PC-3 (cell line): ENCODE data around the gene MRRF. TPM values are rescaled to one million over a fixed set of nuclear protein-coding genes. Genes with fewer than 3 reads are reported as not detected.

ENCODE experiments used
- ATAC-seq: fragments of 200-7000 bp; cut with Tn5 transposase; 2 replicates; pipeline ENCODE4 v1.9.1; 2020; ENCODE audit warnings: mild to moderate bottlenecking, moderate library complexity
- BruUV-seq: library from RNA; stranded (reverse); fragments of 400-500 nt; replicated peaks from 2 replicates; lab custom pipeline; 2021; lab: Mats Ljungman, UMichigan
- CTCF ChIA-PET: fragments of 300-600 bp; sonication (Branson Sonifier 250); formaldehyde crosslinking; loops from one replicate; lab custom pipeline; 2022; ENCODE audit warnings: antibody characterized with exemption; lab: Charles Lee
- POLR2A ChIA-PET: fragments of 300-600 bp; sonication (Branson Sonifier 250); formaldehyde crosslinking; loops from one replicate; lab custom pipeline; 2022; ENCODE audit warnings: antibody characterized with exemption; ENCODE audit not compliant: unreplicated experiment; lab: Charles Lee
- DNase-seq: peaks from one replicate; pipeline ENCODE4 v3.0.0-alpha.2; 2015
- H2AFZ ChIP-seq: fragments of 300-600 bp; sonication (generic); 2 replicates; pipeline ENCODE4 v1.6.0; 2016; ENCODE audit warnings: antibody characterized with exemption, low read length
- H3F3A ChIP-seq: fragments of 300-600 bp; sonication (generic); one replicate; pipeline ENCODE4 v1.6.0; 2017; ENCODE audit warnings: antibody characterized with exemption, low read length, control low read depth, mild to moderate bottlenecking; ENCODE audit not compliant: unreplicated experiment
- H3K27ac ChIP-seq: fragments of 300-600 bp; sonication (generic); 2 replicates; pipeline ENCODE4 v1.5.1; 2016; ENCODE audit warnings: mild to moderate bottlenecking, low read length
- H3K27me3 ChIP-seq: fragments of 300-600 bp; sonication (generic); 2 replicates; pipeline ENCODE4 v1.6.1; 2016; ENCODE audit warnings: low read length, mixed read lengths
- H3K36me3 ChIP-seq: fragments of 300-600 bp; sonication (generic); 2 replicates; pipeline ENCODE4 v1.6.1; 2016; ENCODE audit warnings: low read depth, mixed run types, low read length, mixed read lengths
- H3K4me1 ChIP-seq: fragments of 300-600 bp; sonication (generic); 2 replicates; pipeline ENCODE4 v1.5.1; 2016; ENCODE audit warnings: low read length; ENCODE audit not compliant: insufficient read depth
- H3K4me2 ChIP-seq: fragments of 300-600 bp; sonication (generic); 2 replicates; pipeline ENCODE4 v1.6.0; 2016; ENCODE audit warnings: low read length
- H3K4me3 ChIP-seq: fragments of 300-600 bp; sonication (generic); 2 replicates; pipeline ENCODE4 v1.5.1; 2016; ENCODE audit warnings: mild to moderate bottlenecking, low read length, mixed read lengths
- H3K79me2 ChIP-seq: fragments of 300-600 bp; sonication (generic); 2 replicates; pipeline ENCODE4 v1.6.1; 2017; ENCODE audit warnings: low read length, mixed read lengths
- H3K9ac ChIP-seq: fragments of 300-600 bp; sonication (generic); 2 replicates; pipeline ENCODE4 v1.6.0; 2016; ENCODE audit warnings: mild to moderate bottlenecking, low read length
- H3K9me2 ChIP-seq: fragments of 300-600 bp; sonication (generic); replicated peaks from 2 replicates; pipeline ENCODE4 v1.6.1; 2016; ENCODE audit warnings: mixed run types, low read length, mixed read lengths
- H3K9me3 ChIP-seq: fragments of 300-600 bp; sonication (generic); 2 replicates; pipeline ENCODE4 v1.6.1; 2016; ENCODE audit warnings: low read length, mixed read lengths
- H4K20me1 ChIP-seq: fragments of 300-600 bp; sonication (generic); 2 replicates; pipeline ENCODE4 v1.6.1; 2016; ENCODE audit warnings: low read length, mixed read lengths
- EZH2 ChIP-seq: fragments of 300-600 bp; sonication (generic); IDR thresholded peaks from one replicate; pipeline ENCODE4 v1.6.1; 2017; ENCODE audit warnings: antibody characterized with exemption, mild to moderate bottlenecking, low read length; ENCODE audit not compliant: unreplicated experiment
- EZH2phosphoT487 ChIP-seq: fragments of 300-600 bp; sonication (generic); IDR thresholded peaks from 2 replicates; pipeline ENCODE4 v1.6.1; 2018; ENCODE audit warnings: mild to moderate bottlenecking, antibody characterized with exemption, low read length, borderline replicate concordance
- intact Hi-C: fragments of 100-400 bp; cut with micrococcal nuclease; formaldehyde crosslinking; loops from 2 replicates; pipeline ENCODE4 v1.9.0; 2023
- total RNA-seq: library from RNA; depleted of rRNA; stranded (reverse); fragments of >200 nt; gene quantifications from 2 replicates; pipeline ENCODE4 v1.2.3, GENCODE V29; 2014
- TF ChIP-seq, protein P1 (sequence below): fragments of 300-600 bp; sonication (generic); conservative IDR thresholded peaks from 2 replicates; pipeline ENCODE4 v1.5.1; 2017; ENCODE audit warnings: antibody characterized with exemption, low read depth, mild to moderate bottlenecking, low read length

The MRRF gene
- total RNA-seq, 1 experiment from 2014 or later: 30.2 TPM

DNA sequence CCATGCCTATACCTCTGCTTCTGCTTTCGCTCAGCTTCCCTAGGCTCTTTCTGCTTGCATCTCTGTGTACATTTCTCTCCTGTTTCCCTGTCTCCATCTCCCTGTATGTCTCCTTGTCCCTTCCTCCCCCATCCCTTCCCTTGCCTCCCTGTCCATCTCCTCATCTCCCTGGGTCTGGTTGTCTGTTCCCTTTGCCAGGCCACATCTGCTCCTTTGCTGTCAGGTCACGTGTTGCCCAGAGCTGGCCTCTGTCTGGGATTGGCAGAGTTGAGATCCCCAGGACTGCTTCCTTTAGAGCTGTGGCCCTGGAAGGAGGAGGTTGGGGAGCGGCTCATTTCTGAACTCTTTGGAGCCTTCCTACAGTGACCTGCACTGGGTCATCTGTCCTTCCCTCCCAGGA lies 74.3 kb downstream of the MRRF start:
- H3K4me3 ChIP-seq: no peak overlapping the region
- H3K79me2 ChIP-seq: no peaks in the 10 kb centered on the region
- intact Hi-C loops: no loop called here
- no peak overlapping the region for H3K9ac ChIP-seq
- H3F3A ChIP-seq: no peaks in the 10 kb centered on the region
- TF ChIP-seq, protein P1, sequence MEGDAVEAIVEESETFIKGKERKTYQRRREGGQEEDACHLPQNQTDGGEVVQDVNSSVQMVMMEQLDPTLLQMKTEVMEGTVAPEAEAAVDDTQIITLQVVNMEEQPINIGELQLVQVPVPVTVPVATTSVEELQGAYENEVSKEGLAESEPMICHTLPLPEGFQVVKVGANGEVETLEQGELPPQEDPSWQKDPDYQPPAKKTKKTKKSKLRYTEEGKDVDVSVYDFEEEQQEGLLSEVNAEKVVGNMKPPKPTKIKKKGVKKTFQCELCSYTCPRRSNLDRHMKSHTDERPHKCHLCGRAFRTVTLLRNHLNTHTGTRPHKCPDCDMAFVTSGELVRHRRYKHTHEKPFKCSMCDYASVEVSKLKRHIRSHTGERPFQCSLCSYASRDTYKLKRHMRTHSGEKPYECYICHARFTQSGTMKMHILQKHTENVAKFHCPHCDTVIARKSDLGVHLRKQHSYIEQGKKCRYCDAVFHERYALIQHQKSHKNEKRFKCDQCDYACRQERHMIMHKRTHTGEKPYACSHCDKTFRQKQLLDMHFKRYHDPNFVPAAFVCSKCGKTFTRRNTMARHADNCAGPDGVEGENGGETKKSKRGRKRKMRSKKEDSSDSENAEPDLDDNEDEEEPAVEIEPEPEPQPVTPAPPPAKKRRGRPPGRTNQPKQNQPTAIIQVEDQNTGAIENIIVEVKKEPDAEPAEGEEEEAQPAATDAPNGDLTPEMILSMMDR: no peak
- no peak for TF ChIP-seq EZH2
- TF ChIP-seq EZH2phosphoT487: no peak
- H2AFZ ChIP-seq: no peak overlapping the region
- H3K36me3 ChIP-seq: no peaks in the 10 kb centered on the region
- H3K4me1 ChIP-seq: no peaks in the 10 kb centered on the region
- no peak overlapping the region for H3K27ac ChIP-seq
- no peaks in the 10 kb centered on the region for H4K20me1 ChIP-seq
- DNase-seq (no peak), ATAC-seq (no peak)
- no peaks in the 10 kb centered on the region for H3K9me2 ChIP-seq
- no TSS peak for BruUV-seq
- no peaks in the 10 kb centered on the region for H3K9me3 ChIP-seq
- no peak overlapping the region for H3K4me2 ChIP-seq
- CTCF ChIA-PET: no interaction called here
- no peaks in the 10 kb centered on the region for H3K27me3 ChIP-seq
- POLR2A ChIA-PET: no interaction called here

DNA sequence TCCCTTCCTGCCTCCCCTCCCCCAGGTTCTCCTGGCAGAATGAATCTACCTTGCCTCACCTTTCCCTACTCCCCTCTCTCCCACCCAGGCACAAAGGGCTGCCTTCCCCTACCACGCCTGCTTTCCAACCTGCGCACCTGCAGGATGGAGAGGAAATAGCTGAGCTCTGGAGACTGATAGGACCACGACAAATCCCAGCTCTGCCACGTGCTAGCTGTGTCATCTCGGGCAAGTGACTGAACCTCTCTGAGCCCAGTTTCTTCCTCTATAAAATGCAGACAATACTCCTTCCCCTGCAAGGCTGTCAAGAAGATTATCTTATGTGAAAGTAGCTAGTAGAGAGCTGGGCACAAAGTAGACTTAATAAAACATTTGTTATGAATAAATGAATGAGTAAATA lies 74.9 kb downstream of the MRRF start:
- Histone ChIP-seq H3F3A (no peaks in the 10 kb centered on the region), H3K9me3 (no peaks in the 10 kb centered on the region), H3K27ac (no peak overlapping the region), H3K4me3 (no peak overlapping the region), H3K9ac (no peak overlapping the region), H3K4me2 (no peak overlapping the region), H3K9me2 (no peaks in the 10 kb centered on the region), H3K4me1 (no peaks in the 10 kb centered on the region), H3K79me2 (no peaks in the 10 kb centered on the region), H3K36me3 (no peaks in the 10 kb centered on the region), H2AFZ (no peak overlapping the region), H4K20me1 (no peaks in the 10 kb centered on the region), H3K27me3 (no peaks in the 10 kb centered on the region)
- DNase-seq (no peak), ATAC-seq (no peak)
- ChIA-PET POLR2A (no interaction called here), CTCF (interaction anchor here (0.7 kb wide), 1 partner anchor 11 kb away, joined by 4 read pairs; no protein-coding TSS in a partner anchor)
- TF ChIP-seq EZH2phosphoT487: no peak
- no TSS peak for BruUV-seq
- intact Hi-C loops: no loop called here

DNA sequence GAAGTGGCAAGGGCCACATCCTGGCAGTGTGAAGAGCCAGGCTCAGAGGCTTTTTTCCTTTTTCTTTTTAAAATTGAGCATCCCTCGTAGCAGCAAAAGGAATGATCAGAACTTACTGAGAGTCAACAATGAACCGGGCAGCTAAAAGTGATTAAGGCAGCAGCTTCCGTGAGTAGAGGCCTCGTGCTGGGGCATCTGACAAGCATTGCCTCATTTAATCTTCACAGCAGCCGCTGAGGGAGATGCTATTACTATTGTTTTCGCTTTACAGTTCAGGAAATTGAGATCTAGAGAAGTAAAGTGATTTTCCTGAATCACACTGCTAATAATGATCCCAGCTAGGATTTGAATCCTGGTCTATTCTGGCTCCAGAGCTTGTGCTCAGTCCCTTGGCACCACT lies 75.5 kb downstream of the MRRF start:
- POLR2A ChIA-PET: no interaction called here
- Histone ChIP-seq H3K9me2 (no peaks in the 10 kb centered on the region), H3K36me3 (no peaks in the 10 kb centered on the region), H3K27ac (no peak overlapping the region), H3K79me2 (no peaks in the 10 kb centered on the region), H3K4me2 (no peak overlapping the region), H3K4me1 (no peaks in the 10 kb centered on the region), H4K20me1 (no peaks in the 10 kb centered on the region), H3K9ac (no peak overlapping the region), H2AFZ (no peak overlapping the region), H3K27me3 (no peaks in the 10 kb centered on the region), H3F3A (no peaks in the 10 kb centered on the region), H3K4me3 (no peak overlapping the region), H3K9me3 (no peaks in the 10 kb centered on the region)
- no TSS peak for BruUV-seq
- CTCF ChIA-PET: interaction anchor here (0.7 kb wide), 1 partner anchor 10 kb away, joined by 4 read pairs; no protein-coding TSS in a partner anchor
- ATAC-seq (no peak), DNase-seq (no peak)
- intact Hi-C loops: no loop called here
- no peak for TF ChIP-seq EZH2phosphoT487
- TF ChIP-seq, protein P1: no peak
- no peak for TF ChIP-seq EZH2
